PC-3 (cell line): Measurements from ENCODE around the gene ANTXR1. TPM values are rescaled to one million over a fixed set of nuclear protein-coding genes. Genes with fewer than 3 reads are reported as not detected.

Source experiments
- ATAC-seq: fragments of 200-7000 bp; cut with Tn5 transposase; 2 replicates; pipeline ENCODE4 v1.9.1; 2020; ENCODE audit warnings: mild to moderate bottlenecking, moderate library complexity
- BruUV-seq: library from RNA; stranded (reverse); fragments of 400-500 nt; replicated peaks from 2 replicates; lab custom pipeline; 2021; lab: Mats Ljungman, UMichigan
- CTCF ChIA-PET: fragments of 300-600 bp; sonication (Branson Sonifier 250); formaldehyde crosslinking; loops from one replicate; lab custom pipeline; 2022; ENCODE audit warnings: antibody characterized with exemption; lab: Charles Lee
- POLR2A ChIA-PET: fragments of 300-600 bp; sonication (Branson Sonifier 250); formaldehyde crosslinking; loops from one replicate; lab custom pipeline; 2022; ENCODE audit warnings: antibody characterized with exemption; ENCODE audit not compliant: unreplicated experiment; lab: Charles Lee
- DNase-seq: peaks from one replicate; pipeline ENCODE4 v3.0.0-alpha.2; 2015
- H2AFZ ChIP-seq: fragments of 300-600 bp; sonication (generic); 2 replicates; pipeline ENCODE4 v1.6.0; 2016; ENCODE audit warnings: antibody characterized with exemption, low read length
- H3F3A ChIP-seq: fragments of 300-600 bp; sonication (generic); one replicate; pipeline ENCODE4 v1.6.0; 2017; ENCODE audit warnings: antibody characterized with exemption, low read length, control low read depth, mild to moderate bottlenecking; ENCODE audit not compliant: unreplicated experiment
- H3K27ac ChIP-seq: fragments of 300-600 bp; sonication (generic); 2 replicates; pipeline ENCODE4 v1.5.1; 2016; ENCODE audit warnings: mild to moderate bottlenecking, low read length
- H3K27me3 ChIP-seq: fragments of 300-600 bp; sonication (generic); 2 replicates; pipeline ENCODE4 v1.6.1; 2016; ENCODE audit warnings: low read length, mixed read lengths
- H3K36me3 ChIP-seq: fragments of 300-600 bp; sonication (generic); 2 replicates; pipeline ENCODE4 v1.6.1; 2016; ENCODE audit warnings: low read depth, mixed run types, low read length, mixed read lengths
- H3K4me1 ChIP-seq: fragments of 300-600 bp; sonication (generic); 2 replicates; pipeline ENCODE4 v1.5.1; 2016; ENCODE audit warnings: low read length; ENCODE audit not compliant: insufficient read depth
- H3K4me2 ChIP-seq: fragments of 300-600 bp; sonication (generic); 2 replicates; pipeline ENCODE4 v1.6.0; 2016; ENCODE audit warnings: low read length
- H3K4me3 ChIP-seq: fragments of 300-600 bp; sonication (generic); 2 replicates; pipeline ENCODE4 v1.5.1; 2016; ENCODE audit warnings: mild to moderate bottlenecking, low read length, mixed read lengths
- H3K79me2 ChIP-seq: fragments of 300-600 bp; sonication (generic); 2 replicates; pipeline ENCODE4 v1.6.1; 2017; ENCODE audit warnings: low read length, mixed read lengths
- H3K9ac ChIP-seq: fragments of 300-600 bp; sonication (generic); 2 replicates; pipeline ENCODE4 v1.6.0; 2016; ENCODE audit warnings: mild to moderate bottlenecking, low read length
- H3K9me2 ChIP-seq: fragments of 300-600 bp; sonication (generic); replicated peaks from 2 replicates; pipeline ENCODE4 v1.6.1; 2016; ENCODE audit warnings: mixed run types, low read length, mixed read lengths
- H3K9me3 ChIP-seq: fragments of 300-600 bp; sonication (generic); 2 replicates; pipeline ENCODE4 v1.6.1; 2016; ENCODE audit warnings: low read length, mixed read lengths
- H4K20me1 ChIP-seq: fragments of 300-600 bp; sonication (generic); 2 replicates; pipeline ENCODE4 v1.6.1; 2016; ENCODE audit warnings: low read length, mixed read lengths
- CTCF ChIP-seq: fragments of 300-600 bp; sonication (generic); conservative IDR thresholded peaks from 2 replicates; pipeline ENCODE4 v1.5.1; 2017; ENCODE audit warnings: antibody characterized with exemption, low read depth, mild to moderate bottlenecking, low read length
- EZH2 ChIP-seq: fragments of 300-600 bp; sonication (generic); IDR thresholded peaks from one replicate; pipeline ENCODE4 v1.6.1; 2017; ENCODE audit warnings: antibody characterized with exemption, mild to moderate bottlenecking, low read length; ENCODE audit not compliant: unreplicated experiment
- EZH2phosphoT487 ChIP-seq: fragments of 300-600 bp; sonication (generic); IDR thresholded peaks from 2 replicates; pipeline ENCODE4 v1.6.1; 2018; ENCODE audit warnings: mild to moderate bottlenecking, antibody characterized with exemption, low read length, borderline replicate concordance
- intact Hi-C: fragments of 100-400 bp; cut with micrococcal nuclease; formaldehyde crosslinking; loops from 2 replicates; pipeline ENCODE4 v1.9.0; 2023
- total RNA-seq: library from RNA; depleted of rRNA; stranded (reverse); fragments of >200 nt; gene quantifications from 2 replicates; pipeline ENCODE4 v1.2.3, GENCODE V29; 2014

The ANTXR1 gene
- total RNA-seq, 1 experiment from 2014 or later, result 31.2 TPM

DNA sequence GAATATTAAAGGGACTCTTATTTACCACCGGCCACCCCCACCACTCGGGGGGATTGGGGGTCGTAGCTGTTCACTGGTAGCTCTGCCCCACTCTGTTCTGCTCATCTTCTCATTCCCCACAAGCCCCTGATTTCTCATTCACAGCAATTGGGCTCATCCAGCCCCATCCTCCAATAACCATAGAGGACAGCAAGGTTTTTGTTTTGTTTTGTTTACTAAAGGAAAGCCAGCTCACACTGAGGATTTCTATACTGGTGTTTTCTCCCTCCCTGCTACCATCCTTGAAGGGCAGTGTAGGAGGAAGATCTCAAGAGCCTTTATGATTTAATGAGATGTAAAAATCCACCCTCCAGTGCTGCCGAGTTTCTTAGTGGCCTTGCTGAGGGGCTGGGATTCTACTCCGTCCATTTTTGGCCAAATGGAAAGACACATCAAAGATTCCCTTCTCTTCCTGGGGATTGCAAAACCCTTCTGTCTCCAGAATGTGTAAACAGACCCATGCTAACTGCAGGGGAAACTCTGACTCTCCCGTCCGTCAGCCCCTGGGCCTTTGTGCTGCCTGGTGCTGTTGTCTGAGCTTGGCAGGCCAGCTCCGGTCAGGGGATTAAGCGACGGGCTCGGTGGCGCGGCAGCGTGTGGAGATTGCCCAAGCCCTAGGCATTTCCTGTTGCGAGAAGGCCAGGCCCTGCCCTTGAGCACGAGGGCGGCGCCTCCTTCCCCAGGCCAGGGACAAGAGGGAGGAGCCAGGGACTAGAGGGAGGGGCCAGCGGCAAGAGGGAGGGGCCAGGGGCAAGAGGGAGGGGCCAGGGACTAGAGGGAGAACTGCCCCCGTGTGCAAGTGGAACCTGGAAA, 165.0 kb downstream of the ANTXR1 start:
- no peaks in the 10 kb centered on the region for H3F3A ChIP-seq
- CTCF ChIA-PET, result no interaction called here
- intact Hi-C loops, result loop anchor here (5.0 kb wide), 1 partner anchor 341 kb away; no protein-coding TSS in a partner anchor
- H3K4me2 ChIP-seq, result no peak overlapping the region
- H2AFZ ChIP-seq, result no peak overlapping the region
- no peak for TF ChIP-seq CTCF
- no peak for TF ChIP-seq EZH2phosphoT487
- TF ChIP-seq EZH2, result no peak
- no peaks in the 10 kb centered on the region for H3K9me3 ChIP-seq
- ATAC-seq, result no peak
- no TSS peak for BruUV-seq
- no peak overlapping the region for H3K27ac ChIP-seq
- H3K4me1 ChIP-seq, result no peaks in the 10 kb centered on the region
- no peaks in the 10 kb centered on the region for H3K27me3 ChIP-seq
- no peaks in the 10 kb centered on the region for H3K36me3 ChIP-seq
- no peaks in the 10 kb centered on the region for H4K20me1 ChIP-seq
- POLR2A ChIA-PET, result no interaction called here
- no peaks in the 10 kb centered on the region for H3K79me2 ChIP-seq
- no peak overlapping the region for H3K4me3 ChIP-seq
- no peak for DNase-seq
- H3K9ac ChIP-seq, result no peak overlapping the region
- H3K9me2 ChIP-seq, result no peaks in the 10 kb centered on the region

- no peak overlapping the region for H3K9ac ChIP-seq
- H3K4me3 ChIP-seq, result no peak overlapping the region
- no peaks in the 10 kb centered on the region for H3K4me1 ChIP-seq
- no peak overlapping the region for H3K4me2 ChIP-seq
- ChIA-PET POLR2A (no interaction called here), CTCF (no interaction called here)
- no peaks in the 10 kb centered on the region for H4K20me1 ChIP-seq
- H3K36me3 ChIP-seq, result no peaks in the 10 kb centered on the region
- intact Hi-C loops, result loop anchor here (5.0 kb wide), 1 partner anchor 341 kb away; no protein-coding TSS in a partner anchor
- H3K9me3 ChIP-seq, result no peaks in the 10 kb centered on the region
- no peak for TF ChIP-seq CTCF
- no peak for TF ChIP-seq EZH2
- no peak for TF ChIP-seq EZH2phosphoT487
- no peak for ATAC-seq
- H3F3A ChIP-seq, result no peaks in the 10 kb centered on the region
- no peaks in the 10 kb centered on the region for H3K9me2 ChIP-seq
- no peaks in the 10 kb centered on the region for H3K27me3 ChIP-seq
- no peak overlapping the region for H3K27ac ChIP-seq
- H3K79me2 ChIP-seq, result no peaks in the 10 kb centered on the region
- no TSS peak for BruUV-seq
- no peak for DNase-seq
- no peak overlapping the region for H2AFZ ChIP-seq
These were observed 165.8 kb downstream of the ANTXR1 start for GRCh38 chr2:69178756-69179155.

GRCh38 chr2:69180227-69180626, 167.2 kb downstream of the ANTXR1 start:
- H3K9ac ChIP-seq, result no peak overlapping the region
- no TSS peak for BruUV-seq
- no peak overlapping the region for H2AFZ ChIP-seq
- no peaks in the 10 kb centered on the region for H3K9me3 ChIP-seq
- ChIA-PET CTCF (no interaction called here), POLR2A (no interaction called here)
- H3F3A ChIP-seq, result no peaks in the 10 kb centered on the region
- H3K9me2 ChIP-seq, result no peaks in the 10 kb centered on the region
- no peak for DNase-seq
- H3K4me2 ChIP-seq, result no peak overlapping the region
- no peak overlapping the region for H3K27ac ChIP-seq
- H4K20me1 ChIP-seq, result no peaks in the 10 kb centered on the region
- no peak for TF ChIP-seq CTCF
- TF ChIP-seq EZH2, result no peak
- TF ChIP-seq EZH2phosphoT487, result no peak
- H3K27me3 ChIP-seq, result no peaks in the 10 kb centered on the region
- H3K4me1 ChIP-seq, result no peaks in the 10 kb centered on the region
- no peaks in the 10 kb centered on the region for H3K36me3 ChIP-seq
- ATAC-seq, result no peak
- H3K4me3 ChIP-seq, result no peak overlapping the region
- intact Hi-C loops, result no loop called here
- no peaks in the 10 kb centered on the region for H3K79me2 ChIP-seq
